GM23248 (cell line): ENCODE data around the gene LMOD1. TPM values are rescaled to one million over a fixed set of nuclear protein-coding genes. Genes with fewer than 3 reads are reported as not detected.
A peak's percentile ranks its signal among the peaks of the same experiment; 100 is the strongest.

Experiments used
- DNase-seq: peaks from one replicate; pipeline ENCODE4 v3.0.0-alpha.2; 2015
- H2AFZ ChIP-seq: fragments of 200-600 bp; sonication (generic); 2 replicates; pipeline ENCODE4 v1.6.1; 2016; ENCODE audit warnings: antibody characterized with exemption
- H3F3A ChIP-seq: fragments of 200-600 bp; sonication (generic); 2 replicates; pipeline ENCODE4 v1.6.1; 2016; ENCODE audit warnings: mild to moderate bottlenecking, antibody characterized with exemption, mixed run types; ENCODE audit not compliant: insufficient read depth
- H3K27ac ChIP-seq: fragments of 200-600 bp; sonication (generic); 2 replicates; pipeline ENCODE4 v1.5.1; 2016; ENCODE audit warnings: mild to moderate bottlenecking
- H3K27me3 ChIP-seq: fragments of 200-600 bp; sonication (generic); replicated peaks from 2 replicates; pipeline ENCODE4 v1.6.1; 2016; ENCODE audit warnings: mild to moderate bottlenecking; ENCODE audit not compliant: insufficient read depth
- H3K36me3 ChIP-seq: fragments of 200-600 bp; sonication (generic); 2 replicates; pipeline ENCODE4 v1.6.1; 2016; ENCODE audit warnings: low read depth, mild to moderate bottlenecking
- H3K4me1 ChIP-seq: fragments of 200-600 bp; sonication (generic); 2 replicates; pipeline ENCODE4 v1.6.1; 2016; ENCODE audit warnings: mild to moderate bottlenecking; ENCODE audit not compliant: insufficient read depth
- H3K4me2 ChIP-seq: fragments of 200-600 bp; sonication (generic); one replicate; pipeline ENCODE4 v1.6.1; 2016; ENCODE audit warnings: mild to moderate bottlenecking; ENCODE audit not compliant: unreplicated experiment
- H3K4me3 ChIP-seq: fragments of 200-600 bp; sonication (generic); 2 replicates; pipeline ENCODE4 v1.5.1; 2016; ENCODE audit warnings: mild to moderate bottlenecking
- H3K79me2 ChIP-seq: fragments of 200-600 bp; sonication (generic); 2 replicates; pipeline ENCODE4 v1.6.1; 2016; ENCODE audit warnings: mild to moderate bottlenecking; ENCODE audit not compliant: insufficient read depth
- H3K9ac ChIP-seq: fragments of 200-600 bp; sonication (generic); 2 replicates; pipeline ENCODE4 v1.6.1; 2016; ENCODE audit warnings: mild to moderate bottlenecking
- H3K9me2 ChIP-seq: fragments of 200-600 bp; sonication (generic); 2 replicates; pipeline ENCODE4 v1.6.1; 2016; ENCODE audit warnings: mixed run types, mild to moderate bottlenecking, moderate library complexity; ENCODE audit not compliant: insufficient read depth
- H3K9me3 ChIP-seq: fragments of 200-600 bp; sonication (generic); one replicate; pipeline ENCODE4 v1.6.1; 2017; ENCODE audit warnings: low read depth
- H4K20me1 ChIP-seq: fragments of 200-600 bp; sonication (generic); 2 replicates; pipeline ENCODE4 v1.6.0; 2016; ENCODE audit not compliant: insufficient read depth
- EZH2 ChIP-seq: fragments of 200-600 bp; sonication (generic); IDR thresholded peaks from 2 replicates; pipeline ENCODE4 v1.6.1; 2018; ENCODE audit warnings: antibody characterized with exemption, mild to moderate bottlenecking; ENCODE audit not compliant: insufficient read depth, poor library complexity, severe bottlenecking
- EZH2phosphoT487 ChIP-seq: fragments of 200-600 bp; sonication (generic); IDR thresholded peaks from 2 replicates; pipeline ENCODE4 v1.6.1; 2018; ENCODE audit warnings: antibody characterized with exemption, moderate library complexity, mild to moderate bottlenecking, low read depth; ENCODE audit not compliant: insufficient read depth
- WGBS, 2 experiments: methylation state at CpG; one replicate each; pipeline ENCODE4 v1.1.6; 2015 to 2017; ENCODE audit warnings: low lambda C conversion rate in 2 of 2, low coverage in 1 of 2; ENCODE audit errors: missing lambda C conversion rate in 2 of 2; 5-methylcytosine and 5-hydroxymethylcytosine counted together
- in situ Hi-C: fragments of 300-500 bp; cut with MboI; formaldehyde crosslinking; loops from 2 replicates; pipeline ENCODE4 v1.15.0; 2020
- microRNA-seq: library from miRNA; unstranded; fragments of <30 nt; microRNA quantifications from one replicate; pipeline ENCODE4, GENCODE V29; 2016; ENCODE audit warnings: borderline number of aligned reads
- polyA plus RNA-seq: library from polyadenylated mRNA; unstranded; fragments of >200 nt; fragmentation: Nextera tagmentation; extraction: Ambion mirVana; gene quantifications from 2 replicates; pipeline ENCODE4 v1.2.1, GENCODE V29; 2016
- small RNA-seq: library from RNA; depleted of rRNA; stranded (forward); fragments of <200 nt; gene quantifications from one replicate; pipeline ENCODE3, GENCODE V24; 2014; ENCODE audit warnings: low read depth, low replicate concordance
- total RNA-seq: library from RNA; depleted of rRNA; stranded (reverse); fragments of >200 nt; shearing (Covaris generic); gene quantifications from 2 replicates; pipeline ENCODE4 v1.2.3, GENCODE V29; 2014; rRNA removed

LMOD1 gene
- total and polyA plus RNA-seq, 2 experiments from 2014 or later: 6.1 to 7.8 TPM

DNA sequence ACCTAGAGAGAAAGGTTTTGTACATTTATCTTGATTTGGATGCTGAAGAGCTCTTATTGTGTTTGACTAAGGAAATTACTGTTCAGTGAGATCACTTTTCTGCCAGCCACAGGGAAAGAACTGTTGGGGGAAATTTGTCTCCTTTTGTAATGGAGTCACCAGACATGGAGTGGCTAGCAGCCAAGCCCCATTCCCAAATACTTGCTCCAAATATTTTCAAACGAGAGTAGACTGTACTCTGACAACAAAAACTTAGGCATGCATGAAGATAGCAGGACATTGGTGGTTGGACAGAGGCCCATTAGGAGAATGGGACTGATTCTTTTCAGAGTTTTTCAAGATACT, 96.3 kb downstream of the LMOD1 start:
- Histone ChIP-seq H4K20me1 (0 out of 2 replicates have a peak, but pooled peaks cover 1% of the 10 kb centered on the region), H3K27ac (peak overlapping the region; percentile 59), H3K4me2 (peak overlapping the region; percentile 48), H3F3A (peaks cover 53% of the 10 kb centered on the region), H3K79me2 (peaks cover 49% of the 10 kb centered on the region), H3K27me3 (no peaks in the 10 kb centered on the region), H3K4me1 (peaks cover 36% of the 10 kb centered on the region), H3K4me3 (peak overlapping the region; percentile 23), H3K9ac (peak overlapping the region; percentile 9; the same call in 1 of the 2 replicates), H3K36me3 (peaks cover 27% of the 10 kb centered on the region), H2AFZ (no peak overlapping the region), H3K9me2 (no peaks in the 10 kb centered on the region), H3K9me3 (no peaks in the 10 kb centered on the region)
- no peak for TF ChIP-seq EZH2
- TF ChIP-seq EZH2phosphoT487: no peak
- DNase-seq: peak; percentile 86
- in situ Hi-C loops: no loop called here
- 0 to 4% methylated on average over 1 of the region's 1 CpG for WGBS, 2 experiments

GRCh38 chr1:201849372-201850052, 96.8 kb downstream of the LMOD1 start:
- in situ Hi-C loops: no loop called here
- Histone ChIP-seq H3F3A (peaks cover 58% of the 10 kb centered on the region), H3K4me1 (peaks cover 40% of the 10 kb centered on the region), H3K79me2 (peaks cover 54% of the 10 kb centered on the region), H3K4me2 (peak overlapping the region; percentile 48), H3K36me3 (peaks cover 22% of the 10 kb centered on the region), H3K27ac (peak overlapping the region; percentile 59), H3K27me3 (no peaks in the 10 kb centered on the region), H3K9me3 (no peaks in the 10 kb centered on the region), H3K9me2 (no peaks in the 10 kb centered on the region), H2AFZ (no peak overlapping the region), H3K9ac (peak overlapping the region; percentile 9; the same call in 1 of the 2 replicates), H4K20me1 (no peaks in the 10 kb centered on the region), H3K4me3 (peak overlapping the region; percentile 23)
- no peak for DNase-seq
- 28 to 33% methylated on average over 2 of the region's 2 CpGs for WGBS, 2 experiments
- TF ChIP-seq EZH2: no peak
- no peak for TF ChIP-seq EZH2phosphoT487

- Histone ChIP-seq H3K4me3 (no peak overlapping the region), H3K27me3 (no peaks in the 10 kb centered on the region), H3K4me1 (peaks cover 40% of the 10 kb centered on the region), H3K36me3 (peaks cover 15% of the 10 kb centered on the region), H2AFZ (no peak overlapping the region), H3K79me2 (peaks cover 67% of the 10 kb centered on the region), H3K9me3 (no peaks in the 10 kb centered on the region), H3K9me2 (no peaks in the 10 kb centered on the region), H3K4me2 (no peak overlapping the region), H3K9ac (no peak overlapping the region), H3K27ac (no peak overlapping the region), H4K20me1 (no peaks in the 10 kb centered on the region), H3F3A (peaks cover 64% of the 10 kb centered on the region)
- no peak for TF ChIP-seq EZH2phosphoT487
- no peak for TF ChIP-seq EZH2
- in situ Hi-C loops: no loop called here
- DNase-seq: no peak
- 98% methylated on average over 6 of the region's 6 CpGs for WGBS, 2 experiments
Observed at GRCh38 chr1:201848230-201848629, 98.1 kb downstream of the LMOD1 start.

DNA sequence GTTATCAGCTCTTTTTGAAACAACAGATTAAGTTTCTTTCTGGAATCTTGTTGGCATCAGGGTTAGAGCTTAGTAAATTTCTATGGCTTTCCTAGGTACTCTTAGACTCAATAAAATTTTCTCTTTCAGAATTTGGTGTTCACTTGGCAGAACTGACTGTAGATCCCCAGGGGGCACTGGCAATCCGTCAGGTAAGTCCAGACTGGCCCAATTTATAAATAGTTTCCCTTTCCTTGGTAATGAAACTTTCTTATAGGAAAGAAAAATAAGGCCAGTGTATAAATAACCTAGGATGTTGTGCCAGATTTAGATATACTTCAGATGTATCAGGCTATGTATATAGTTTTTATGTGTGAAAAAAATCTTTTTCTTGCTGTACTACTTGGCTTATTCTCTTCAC, 99.2 kb downstream of the LMOD1 start:
- Histone ChIP-seq H3K4me3 (no peak overlapping the region), H3F3A (peaks cover 64% of the 10 kb centered on the region), H3K9me3 (no peaks in the 10 kb centered on the region), H2AFZ (no peak overlapping the region), H3K79me2 (peaks cover 70% of the 10 kb centered on the region), H3K9ac (no peak overlapping the region), H3K4me2 (no peak overlapping the region), H3K27ac (no peak overlapping the region), H4K20me1 (no peaks in the 10 kb centered on the region), H3K36me3 (peaks cover 4% of the 10 kb centered on the region), H3K4me1 (peaks cover 40% of the 10 kb centered on the region), H3K27me3 (no peaks in the 10 kb centered on the region), H3K9me2 (no peaks in the 10 kb centered on the region)
- no peak for DNase-seq
- in situ Hi-C loops: no loop called here
- TF ChIP-seq EZH2phosphoT487 (no peak), EZH2 (no peak)
- WGBS, 2 experiments: 68 to 83% methylated on average over 1 of the region's 1 CpG

Small RNA genes within 50 kb of the gene (microRNA-seq; reads per million reads assigned to microRNA genes)
- not detected for gene MIR6739

Small RNA genes within 50 kb of the gene (small RNA-seq; reads per million reads assigned to genes)
- not detected for gene MIR6739
- gene RF00156: not detected

Other genes starting within 250 kb of the LMOD1 start
- 17.6 and 18.3 TPM in 2 replicates for gene IPO9, start 117.4 kb downstream of the LMOD1 start, total RNA-seq
- 52.4 and 53.8 TPM in 2 replicates for gene IPO9, start 117.4 kb downstream of the LMOD1 start, polyA plus RNA-seq
- 24.8 and 42.4 TPM in 2 replicates for gene SHISA4, start 57.6 kb downstream of the LMOD1 start, total RNA-seq
- 47.9 and 48.0 TPM in 2 replicates for gene SHISA4, start 57.6 kb downstream of the LMOD1 start, polyA plus RNA-seq
- 56.4 and 68.8 TPM in 2 replicates for gene TIMM17A, start 9.0 kb upstream of the LMOD1 start, total RNA-seq
- gene TIMM17A, start 9.0 kb upstream of the LMOD1 start, polyA plus RNA-seq: 116 and 123 TPM in 2 replicates
- gene RNPEP, start 36.1 kb upstream of the LMOD1 start, total RNA-seq: 80.5 and 83.6 TPM in 2 replicates
- 68.6 and 70.7 TPM in 2 replicates for gene RNPEP, start 36.1 kb upstream of the LMOD1 start, polyA plus RNA-seq
- under 0.01 TPM in 1 of 2 replicates, not detected in the other for gene ELF3, start 64.0 kb upstream of the LMOD1 start, total RNA-seq
- gene ELF3, start 64.0 kb upstream of the LMOD1 start, polyA plus RNA-seq: not detected in 2 replicates
- not detected in 2 replicates for gene GPR37L1, start 176.4 kb upstream of the LMOD1 start, total RNA-seq
- gene GPR37L1, start 176.4 kb upstream of the LMOD1 start, polyA plus RNA-seq: 0.03 TPM in 1 of 2 replicates, not detected in the other
- gene ARL8A, start 198.2 kb upstream of the LMOD1 start, total RNA-seq: 25.0 and 32.5 TPM in 2 replicates
- gene ARL8A, start 198.2 kb upstream of the LMOD1 start, polyA plus RNA-seq: 33.5 and 33.9 TPM in 2 replicates
- not detected in 2 replicates for gene PTPN7, start 214.1 kb upstream of the LMOD1 start, total RNA-seq
- 0.16 TPM in 1 of 2 replicates, not detected in the other for gene PTPN7, start 214.1 kb upstream of the LMOD1 start, polyA plus RNA-seq
- not detected in 2 replicates for gene LGR6, start 247.3 kb upstream of the LMOD1 start, total RNA-seq
- gene LGR6, start 247.3 kb upstream of the LMOD1 start, polyA plus RNA-seq: not detected in 2 replicates